Thyroid gland (tissue), 4 donors: Measurements from ENCODE around the gene NCDN. TPM values are rescaled to one million over a fixed set of nuclear protein-coding genes. Genes with fewer than 3 reads are reported as not detected.
A peak's percentile ranks its signal among the peaks of the same experiment; 100 is the strongest.
"Not testable (repeated sequence)": the region's sequence is repeated elsewhere in the genome, so short reads cannot be mapped to it uniquely, and the experiment has no call there.

Experiments used
- DNase-seq, 2 donors: peaks; one replicate each; pipeline ENCODE4 v3.0.0-alpha.2; 2019
- H3K27ac ChIP-seq, 3 donors: fragments of 200-600 bp; sonication (generic); 1 replicate in 2 of 3; 2 replicates in 1 of 3; pipeline ENCODE4 v1.5.1; 2016 to 2019; ENCODE audit warnings: mild to moderate bottlenecking in 1 of 3, moderate library complexity in 1 of 3
- H3K27me3 ChIP-seq: fragments of 200-600 bp; sonication (generic); one replicate; pipeline ENCODE4 v1.5.1; 2019
- H3K36me3 ChIP-seq, 2 donors: fragments of 200-600 bp; sonication (generic); one replicate each; pipeline ENCODE4 v1.5.1; 2016 to 2019
- H3K4me1 ChIP-seq, 2 donors: fragments of 200-600 bp; sonication (generic); one replicate each; pipeline ENCODE4 v1.5.1; 2017 to 2019
- H3K4me3 ChIP-seq, 3 donors: fragments of 200-600 bp; sonication (generic); replicated peaks in 1 of 3; 1 replicate in 2 of 3; 2 replicates in 1 of 3; pipeline ENCODE4 v1.5.1; 2016; ENCODE audit warnings: mild to moderate bottlenecking in 1 of 3
- H3K9me3 ChIP-seq: fragments of 200-600 bp; sonication (generic); one replicate; pipeline ENCODE4 v1.5.1; 2017
- POLR2A ChIP-seq, 2 donors: fragments of 450-650 bp; IDR thresholded peaks; one replicate each; pipeline ENCODE4 v1.6.1; 2017; ENCODE audit warnings: antibody characterized with exemption in 2 of 2, mild to moderate bottlenecking in 2 of 2, moderate library complexity in 1 of 2
- WGBS, 2 donors: methylation state at CpG; one replicate each; pipeline ENCODE4 v1.1.5; 2017; 5-methylcytosine and 5-hydroxymethylcytosine counted together
- intact Hi-C: fragments of 100-400 bp; cut with DNase I; formaldehyde crosslinking; loops from one replicate; pipeline ENCODE4 v1.15.1; 2023
- total RNA-seq, 4 donors: library from RNA; depleted of rRNA; stranded (reverse); fragments of >200 nt; gene quantifications; one replicate each; pipeline ENCODE4 v1.2.3, GENCODE V29; 2016
- TF ChIP-seq, protein P1 (sequence below), 6 experiments: fragments of 200-600 bp in 3 of 6; fragments of 450-650 bp in 3 of 6; sonication (generic) in 3 of 6; IDR thresholded peaks; one replicate each; pipeline ENCODE4 v1.5.1; 2016 to 2019; ENCODE audit warnings: antibody characterized with exemption in 6 of 6, mild to moderate bottlenecking in 2 of 6, inconsistent platforms in 1 of 6, moderate library complexity in 1 of 6

The NCDN gene
- total RNA-seq, 4 donors from 2014 or later, result 16.1 to 32.0 (median 26.9) TPM

DNA sequence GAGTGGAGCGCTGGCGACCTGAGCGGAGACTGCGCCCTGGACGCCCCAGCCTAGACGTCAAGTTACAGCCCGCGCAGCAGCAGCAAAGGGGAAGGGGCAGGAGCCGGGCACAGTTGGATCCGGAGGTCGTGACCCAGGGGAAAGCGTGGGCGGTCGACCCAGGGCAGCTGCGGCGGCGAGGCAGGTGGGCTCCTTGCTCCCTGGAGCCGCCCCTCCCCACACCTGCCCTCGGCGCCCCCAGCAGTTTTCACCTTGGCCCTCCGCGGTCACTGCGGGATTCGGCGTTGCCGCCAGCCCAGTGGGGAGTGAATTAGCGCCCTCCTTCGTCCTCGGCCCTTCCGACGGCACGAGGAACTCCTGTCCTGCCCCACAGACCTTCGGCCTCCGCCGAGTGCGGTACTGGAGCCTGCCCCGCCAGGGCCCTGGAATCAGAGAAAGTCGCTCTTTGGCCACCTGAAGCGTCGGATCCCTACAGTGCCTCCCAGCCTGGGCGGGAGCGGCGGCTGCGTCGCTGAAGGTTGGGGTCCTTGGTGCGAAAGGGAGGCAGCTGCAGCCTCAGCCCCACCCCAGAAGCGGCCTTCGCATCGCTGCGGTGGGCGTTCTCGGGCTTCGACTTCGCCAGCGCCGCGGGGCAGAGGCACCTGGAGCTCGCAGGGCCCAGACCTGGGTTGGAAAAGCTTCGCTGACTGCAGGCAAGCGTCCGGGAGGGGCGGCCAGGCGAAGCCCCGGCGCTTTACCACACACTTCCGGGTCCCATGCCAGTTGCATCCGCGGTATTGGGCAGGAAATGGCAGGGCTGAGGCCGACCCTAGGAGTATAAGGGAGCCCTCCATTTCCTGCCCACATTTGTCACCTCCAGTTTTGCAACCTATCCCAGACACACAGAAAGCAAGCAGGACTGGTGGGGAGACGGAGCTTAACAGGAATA lies 19.7 kb downstream of the NCDN start:
- Histone ChIP-seq H3K9me3 (no peaks in the 10 kb centered on the region), H3K27me3 (peaks cover 16% of the 10 kb centered on the region), H3K27ac (no peak overlapping the region), H3K36me3 (no peaks in the 10 kb centered on the region), H3K4me1 (peaks cover 13 to 26% of the 10 kb centered on the region in 2 donors), H3K4me3 (peak overlapping the region in 2 of 3 donors; percentile 14 to 28)
- TF ChIP-seq, protein P1, sequence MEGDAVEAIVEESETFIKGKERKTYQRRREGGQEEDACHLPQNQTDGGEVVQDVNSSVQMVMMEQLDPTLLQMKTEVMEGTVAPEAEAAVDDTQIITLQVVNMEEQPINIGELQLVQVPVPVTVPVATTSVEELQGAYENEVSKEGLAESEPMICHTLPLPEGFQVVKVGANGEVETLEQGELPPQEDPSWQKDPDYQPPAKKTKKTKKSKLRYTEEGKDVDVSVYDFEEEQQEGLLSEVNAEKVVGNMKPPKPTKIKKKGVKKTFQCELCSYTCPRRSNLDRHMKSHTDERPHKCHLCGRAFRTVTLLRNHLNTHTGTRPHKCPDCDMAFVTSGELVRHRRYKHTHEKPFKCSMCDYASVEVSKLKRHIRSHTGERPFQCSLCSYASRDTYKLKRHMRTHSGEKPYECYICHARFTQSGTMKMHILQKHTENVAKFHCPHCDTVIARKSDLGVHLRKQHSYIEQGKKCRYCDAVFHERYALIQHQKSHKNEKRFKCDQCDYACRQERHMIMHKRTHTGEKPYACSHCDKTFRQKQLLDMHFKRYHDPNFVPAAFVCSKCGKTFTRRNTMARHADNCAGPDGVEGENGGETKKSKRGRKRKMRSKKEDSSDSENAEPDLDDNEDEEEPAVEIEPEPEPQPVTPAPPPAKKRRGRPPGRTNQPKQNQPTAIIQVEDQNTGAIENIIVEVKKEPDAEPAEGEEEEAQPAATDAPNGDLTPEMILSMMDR (IDR thresholded peaks at IDR 0.05), result no peak
- TF ChIP-seq POLR2A (IDR thresholded peaks at IDR 0.05), result no peak
- intact Hi-C loops, result no loop called here
- peak; percentile 37 to 53 for DNase-seq
- WGBS, 2 donors, result 8 to 10% methylated on average over 16 to 20 of the region's 70 CpGs

DNA sequence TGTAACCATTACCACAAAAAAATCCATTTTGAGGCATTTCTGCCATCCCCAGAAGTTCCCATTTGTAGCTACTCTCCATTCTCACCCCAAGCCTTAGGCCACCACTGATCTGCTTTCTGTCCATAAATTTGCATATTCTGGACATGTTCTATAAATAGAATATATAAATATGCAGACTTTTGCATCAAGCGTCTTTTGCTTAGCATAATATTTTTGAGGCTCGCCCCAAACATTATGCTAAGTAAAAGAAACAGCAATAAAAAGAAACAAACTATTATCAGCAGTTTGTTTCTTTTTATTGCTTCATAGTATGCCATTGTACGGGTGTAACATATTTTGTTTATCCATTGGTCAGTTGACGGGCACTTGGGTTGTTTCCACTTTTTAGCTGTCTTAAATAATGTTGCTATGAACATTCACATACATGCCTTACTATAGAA lies 23.4 kb downstream of the NCDN start:
- TF ChIP-seq, protein P1 (IDR thresholded peaks at IDR 0.05), result no peak
- no peak for TF ChIP-seq POLR2A (IDR thresholded peaks at IDR 0.05)
- Histone ChIP-seq H3K27ac (no peak overlapping the region), H3K27me3 (peaks cover 10% of the 10 kb centered on the region), H3K4me1 (peaks cover 9 to 17% of the 10 kb centered on the region in 2 donors), H3K4me3 (no peak overlapping the region), H3K36me3 (no peaks in the 10 kb centered on the region), H3K9me3 (no peaks in the 10 kb centered on the region)
- 85 to 87% methylated on average over 4 of the region's 4 CpGs for WGBS, 2 donors
- intact Hi-C loops, result no loop called here
- DNase-seq, result no peak

DNA sequence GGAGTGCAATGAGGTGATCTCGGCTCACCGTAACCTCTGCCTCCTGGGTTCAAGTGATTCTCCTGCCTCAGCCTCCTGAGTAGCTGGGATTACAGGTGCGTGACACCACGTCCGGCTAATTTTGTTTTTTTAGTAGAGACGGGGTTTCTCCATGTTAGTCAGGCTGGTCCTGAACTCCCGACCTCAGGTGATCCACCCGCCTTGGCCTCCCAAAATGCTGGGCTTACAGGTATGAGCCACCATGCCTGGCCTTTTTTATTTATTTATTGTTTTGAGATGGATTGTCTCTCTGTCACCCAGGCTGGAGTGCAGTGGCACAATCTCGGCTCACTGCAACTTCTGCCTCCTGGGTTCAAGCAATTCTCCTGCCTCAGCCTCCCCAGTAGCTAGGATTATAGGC lies 24.0 kb downstream of the NCDN start:
- H3K27me3 ChIP-seq, H3K36me3 ChIP-seq, H3K9me3 ChIP-seq, DNase-seq, H3K27ac ChIP-seq, intact Hi-C loops, H3K4me3 ChIP-seq: not testable (repeated sequence)
- 85 to 89% methylated on average over 9 of the region's 9 CpGs for WGBS, 2 donors
- H3K4me1 ChIP-seq, result peaks cover 9 to 17% of the 10 kb centered on the region in 2 donors

DNA sequence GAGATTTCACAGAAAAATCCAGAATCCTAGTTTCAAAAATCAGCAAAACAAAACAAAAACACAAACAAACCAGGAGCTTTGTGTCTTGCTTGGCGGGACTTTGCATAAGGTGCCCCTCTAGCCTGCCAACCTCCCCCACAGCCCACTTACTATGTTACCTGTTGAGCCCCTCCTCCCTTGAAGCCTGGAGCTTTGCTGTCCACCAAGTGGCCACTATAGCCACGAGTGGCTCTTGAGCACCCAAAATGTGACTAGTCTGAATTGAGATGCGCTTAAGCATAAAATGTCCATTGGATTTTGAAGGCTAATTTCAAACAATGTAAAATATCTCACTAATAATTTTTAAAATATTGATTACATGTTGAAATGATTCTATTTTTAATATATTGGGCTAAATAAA lies 27.7 kb downstream of the NCDN start:
- no peaks in the 10 kb centered on the region for H3K9me3 ChIP-seq
- no peaks in the 10 kb centered on the region for H3K27me3 ChIP-seq
- TF ChIP-seq, protein P1 (IDR thresholded peaks at IDR 0.05), result no peak
- no peak for TF ChIP-seq POLR2A (IDR thresholded peaks at IDR 0.05)
- H3K27ac ChIP-seq, result no peak overlapping the region
- peak; percentile 53 to 63 for DNase-seq
- H3K4me1 ChIP-seq, result no peaks in the 10 kb centered on the region
- intact Hi-C loops, result no loop called here
- WGBS, 2 donors, result 67 to 74% methylated on average over 3 of the region's 3 CpGs
- no peaks in the 10 kb centered on the region for H3K36me3 ChIP-seq
- H3K4me3 ChIP-seq, result no peak overlapping the region

DNA sequence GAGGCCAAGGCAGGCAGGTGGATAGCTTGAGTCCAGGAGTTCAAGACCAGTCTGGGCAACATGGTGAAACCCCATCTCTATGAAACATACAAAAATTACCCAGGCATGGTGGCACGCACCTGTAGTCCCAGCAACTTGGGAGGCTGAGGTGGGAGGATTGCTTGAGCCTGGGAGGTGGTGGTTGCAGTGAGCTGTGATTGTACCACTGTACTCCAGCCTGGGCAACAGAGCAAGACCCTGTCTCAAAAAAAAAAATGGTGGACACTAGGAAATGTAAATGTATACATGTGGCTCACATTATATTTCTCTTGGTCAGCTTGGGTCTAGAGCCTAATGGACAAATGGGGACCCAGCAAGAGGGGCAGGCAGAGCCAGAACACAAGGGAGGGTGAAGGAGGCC lies 28.2 kb downstream of the NCDN start:
- DNase-seq, H3K27me3 ChIP-seq, H3K9me3 ChIP-seq, intact Hi-C loops, H3K4me1 ChIP-seq, H3K4me3 ChIP-seq, H3K36me3 ChIP-seq, H3K27ac ChIP-seq: not testable (repeated sequence)
- WGBS, 2 donors, result 100% methylated on average over 1 of the region's 1 CpG

DNA sequence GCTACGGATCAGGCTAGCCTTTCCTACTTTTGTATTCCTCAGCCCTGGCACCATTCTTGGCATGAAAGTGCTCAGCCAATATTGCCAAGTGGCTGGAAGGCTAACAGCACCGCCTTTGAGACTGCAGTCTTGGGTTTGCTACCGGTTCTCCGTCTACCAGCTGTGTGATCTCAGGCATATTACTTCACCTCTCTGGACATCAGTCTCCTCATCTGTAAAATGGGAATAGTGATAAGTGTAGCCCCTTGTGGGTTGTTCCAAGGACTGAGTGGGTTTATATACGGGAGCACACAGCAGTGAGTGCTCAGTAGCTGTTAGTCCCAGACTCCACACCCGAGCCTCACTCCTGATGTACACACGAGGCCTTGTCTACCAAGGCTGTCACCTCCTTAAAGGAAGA lies 29.2 kb downstream of the NCDN start:
- DNase-seq, result no peak
- Histone ChIP-seq H3K27ac (no peak overlapping the region), H3K27me3 (no peaks in the 10 kb centered on the region), H3K4me1 (no peaks in the 10 kb centered on the region), H3K4me3 (no peak overlapping the region), H3K9me3 (no peaks in the 10 kb centered on the region), H3K36me3 (no peaks in the 10 kb centered on the region)
- no peak for TF ChIP-seq POLR2A (IDR thresholded peaks at IDR 0.05)
- intact Hi-C loops, result no loop called here
- WGBS, 2 donors, result 90 to 93% methylated on average over 7 of the region's 7 CpGs
